ENCODE measurements around the gene SYT9.

The SYT9 gene

GRCh38 chr11:7416080-7416479, 164.4 kb downstream of the SYT9 start:
- TF ChIP-seq POLR2A (IDR thresholded peaks at IDR 0.05; ENCODE audit: extremely low read depth, insufficient read length) (no peak), MAX (IDR thresholded peaks at IDR 0.05; ENCODE audit: low read depth, low read length) (no peak), CTCF (IDR thresholded peaks at IDR 0.05; ENCODE audit: low read depth, low read length) (no peak), MYC (IDR thresholded peaks at IDR 0.05; ENCODE audit: low read depth, low read length) (no peak)

GRCh38 chr11:7417328-7417727, 165.6 kb downstream of the SYT9 start:
- TF ChIP-seq POLR2A (IDR thresholded peaks at IDR 0.05; ENCODE audit: extremely low read depth, insufficient read length) (no peak), MYC (IDR thresholded peaks at IDR 0.05; ENCODE audit: low read depth, low read length) (no peak), CTCF (IDR thresholded peaks at IDR 0.05; ENCODE audit: low read depth, low read length) (no peak), MAX (IDR thresholded peaks at IDR 0.05; ENCODE audit: low read depth, low read length) (no peak)
- no peak overlapping the region for H3K4me3 ChIP-seq (ENCODE audit: low read depth, low read length)
- no peak for DNase-seq (ENCODE audit: low read depth)

More at GRCh38 chr11:7416080-7416479, 164.4 kb downstream of the SYT9 start:
- DNase-seq (ENCODE audit: low read depth): no peak
- no peak overlapping the region for H3K4me3 ChIP-seq (ENCODE audit: low read depth, low read length)

- DNase-seq (ENCODE audit: low read depth): no peak
- TF ChIP-seq MYC (IDR thresholded peaks at IDR 0.05; ENCODE audit: low read depth, low read length) (no peak), MAX (IDR thresholded peaks at IDR 0.05; ENCODE audit: low read depth, low read length) (no peak)
- H3K4me3 ChIP-seq (ENCODE audit: low read depth, low read length): no peak overlapping the region
These were observed 166.4 kb downstream of the SYT9 start for GRCh38 chr11:7418061-7418460.

GRCh38 chr11:7418906-7419305, 167.2 kb downstream of the SYT9 start:
- no peak for DNase-seq (ENCODE audit: low read depth)
- TF ChIP-seq MAX (IDR thresholded peaks at IDR 0.05; ENCODE audit: low read depth, low read length): no peak
- no peak for TF ChIP-seq MYC (IDR thresholded peaks at IDR 0.05; ENCODE audit: low read depth, low read length)
- no peak for TF ChIP-seq POLR2A (IDR thresholded peaks at IDR 0.05; ENCODE audit: extremely low read depth, insufficient read length)
- TF ChIP-seq CTCF (IDR thresholded peaks at IDR 0.05; ENCODE audit: low read depth, low read length): no peak
- H3K4me3 ChIP-seq (ENCODE audit: low read depth, low read length): no peak overlapping the region

- H3K4me3 ChIP-seq (ENCODE audit: low read depth, low read length): no peak overlapping the region
- no peak for TF ChIP-seq POLR2A (IDR thresholded peaks at IDR 0.05; ENCODE audit: extremely low read depth, insufficient read length)
- no peak for TF ChIP-seq MAX (IDR thresholded peaks at IDR 0.05; ENCODE audit: low read depth, low read length)
- no peak for TF ChIP-seq MYC (IDR thresholded peaks at IDR 0.05; ENCODE audit: low read depth, low read length)
- TF ChIP-seq CTCF (IDR thresholded peaks at IDR 0.05; ENCODE audit: low read depth, low read length): no peak
- no peak for DNase-seq (ENCODE audit: low read depth)
These were observed 169.4 kb downstream of the SYT9 start for GRCh38 chr11:7421136-7421535.

GRCh38 chr11:7422544-7423331, 171.0 kb downstream of the SYT9 start:
- H3K4me3 ChIP-seq (ENCODE audit: low read depth, low read length): no peak overlapping the region
- TF ChIP-seq MAX (IDR thresholded peaks at IDR 0.05; ENCODE audit: low read depth, low read length) (no peak), POLR2A (IDR thresholded peaks at IDR 0.05; ENCODE audit: extremely low read depth, insufficient read length) (no peak), MYC (IDR thresholded peaks at IDR 0.05; ENCODE audit: low read depth, low read length) (no peak), CTCF (IDR thresholded peaks at IDR 0.05; ENCODE audit: low read depth, low read length) (no peak)
- DNase-seq (ENCODE audit: low read depth): no peak
